HL-60 (cell line): Measurements from ENCODE around the gene CARM1.

Experiments
- DNase-seq, 2 experiments: peaks; one replicate each; pipeline ENCODE4 v3.0.0-alpha.2; 2010 to 2020; ENCODE audit warnings: low read depth in 1 of 2, low spot score in 1 of 2
- H3K27ac ChIP-seq: fragments of 250-450 bp; sonication (Bioruptor Pico); replicated peaks from 2 replicates; pipeline ENCODE4 v1.5.1; 2020; ENCODE audit warnings: mild to moderate bottlenecking, moderate library complexity
- H3K27me3 ChIP-seq: fragments of 250-450 bp; sonication (Bioruptor Pico); 2 replicates; pipeline ENCODE4 v1.5.1; 2021; ENCODE audit warnings: mild to moderate bottlenecking, moderate library complexity; ENCODE audit not compliant: insufficient read depth, poor library complexity, severe bottlenecking
- H3K4me3 ChIP-seq: replicated peaks from 2 replicates; pipeline ENCODE4 v1.5.1; 2011; ENCODE audit warnings: mild to moderate bottlenecking, control low read depth, low read length; ENCODE audit not compliant: insufficient read depth
- CTCF ChIP-seq: IDR thresholded peaks from one replicate; pipeline ENCODE4 v1.5.1; 2011; ENCODE audit warnings: low read length, control low read depth, inconsistent platforms; ENCODE audit not compliant: insufficient read depth
- GABPA ChIP-seq: IDR thresholded peaks from 2 replicates; pipeline ENCODE4 v1.6.1; 2012; ENCODE audit warnings: low read depth
- POLR2AphosphoS5 ChIP-seq: IDR thresholded peaks from 2 replicates; pipeline ENCODE4 v1.6.1; 2012; ENCODE audit warnings: low read depth
- REST ChIP-seq: IDR thresholded peaks from 2 replicates; pipeline ENCODE4 v1.6.1; 2012; ENCODE audit warnings: low read depth; ENCODE audit not compliant: insufficient replicate concordance
- SPI1 ChIP-seq: IDR thresholded peaks from 2 replicates; pipeline ENCODE4 v1.6.1; 2012; ENCODE audit warnings: low read depth, mild to moderate bottlenecking, borderline replicate concordance

Gene CARM1

GRCh38 chr19:10882108-10882457 lies 10.7 kb downstream of the CARM1 start:
- TF ChIP-seq POLR2AphosphoS5 = no peak
- no peak for TF ChIP-seq REST
- H3K27ac ChIP-seq = no peak overlapping the region

GRCh38 chr19:10884274-10884673 lies 12.9 kb downstream of the CARM1 start:
- H3K4me3 ChIP-seq = no peak overlapping the region
- TF ChIP-seq CTCF = no peak
- no peak overlapping the region for H3K27ac ChIP-seq
- H3K27me3 ChIP-seq = no peaks in the 10 kb centered on the region
- no peak for DNase-seq

More at GRCh38 chr19:10882108-10882457, 10.7 kb downstream of the CARM1 start:
- DNase-seq = no peak
- H3K27me3 ChIP-seq = no peaks in the 10 kb centered on the region
- H3K4me3 ChIP-seq = no peak overlapping the region

GRCh38 chr19:10885201-10886169 lies 14.1 kb downstream of the CARM1 start:
- H3K27me3 ChIP-seq = no peaks in the 10 kb centered on the region
- TF ChIP-seq POLR2AphosphoS5 (no peak), CTCF (no peak), SPI1 (no peak), GABPA (no peak), REST (no peak)
- DNase-seq = no peak
- no peak overlapping the region for H3K27ac ChIP-seq
- no peak overlapping the region for H3K4me3 ChIP-seq

- no peak overlapping the region for H3K27ac ChIP-seq
- no peak for DNase-seq
- no peaks in the 10 kb centered on the region for H3K27me3 ChIP-seq
- TF ChIP-seq REST (no peak), CTCF (no peak), POLR2AphosphoS5 (no peak), SPI1 (no peak), GABPA (no peak)
- no peak overlapping the region for H3K4me3 ChIP-seq
Measured at GRCh38 chr19:10887616-10888367, 16.4 kb downstream of the CARM1 start.
